Fibroblast of skin of left biceps (primary cell): ENCODE measurements around the gene FAM170A.

Experiments used
- DNase-seq, 2 experiments: peaks; one replicate each; pipeline ENCODE4 v3.0.0-alpha.2; 2013; ENCODE audit warnings: low read depth in 2 of 2

The FAM170A gene

GRCh38 chr5:119629339-119629738 lies at the start of gene FAM170A:
Gene FAM170A (plus strand): TSS chr5:119629558. CDS start chr5:119629769, 211 bp downstream.
- DNase-seq, result no peak

GRCh38 chr5:119582987-119583386 lies 46.4 kb upstream of the FAM170A start:
- DNase-seq, result no peak

- no peak for DNase-seq
These were observed 45.7 kb upstream of the FAM170A start for GRCh38 chr5:119583684-119584083.

- no peak for DNase-seq
These were observed 33.3 kb upstream of the FAM170A start for GRCh38 chr5:119596046-119596445.

DNA sequence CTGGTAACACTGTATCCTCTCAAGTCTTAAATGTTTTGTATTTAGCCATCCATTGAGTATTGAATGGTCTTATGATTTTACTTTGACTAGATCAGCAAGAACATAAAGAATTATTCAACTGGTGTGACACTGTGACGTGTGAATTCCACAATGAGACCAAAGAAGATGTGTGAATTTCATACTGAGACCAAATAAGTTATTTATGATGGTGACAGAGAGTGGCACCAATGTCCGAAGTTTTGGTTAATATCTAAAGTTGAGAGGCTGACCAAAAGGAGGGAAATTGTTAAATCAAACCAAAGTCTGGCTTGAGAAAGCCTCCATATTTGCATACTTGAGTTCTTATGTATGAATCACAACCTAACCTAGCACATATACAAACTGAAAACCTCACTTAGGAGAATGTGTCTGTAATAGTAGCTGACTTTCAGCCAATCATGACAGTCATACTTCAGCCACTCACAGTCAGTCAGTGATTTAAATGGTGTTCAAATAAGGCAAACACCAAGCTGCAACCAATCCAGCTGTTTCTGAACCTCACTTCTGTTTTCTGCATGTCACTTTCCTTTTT lies 31.5 kb upstream of the FAM170A start:
- no peak for DNase-seq

- DNase-seq, result no peak
These were observed 15.4 kb upstream of the FAM170A start for GRCh38 chr5:119613937-119614336.

- no peak for DNase-seq
These were observed 14.5 kb upstream of the FAM170A start for GRCh38 chr5:119614838-119615237.

- DNase-seq, result no peak
These were observed 3.3 kb upstream of the FAM170A start for GRCh38 chr5:119626086-119626485.

- DNase-seq, result no peak
These were observed 1.5 kb downstream of the FAM170A start for GRCh38 chr5:119630752-119631440.

GRCh38 chr5:119631660-119632059 lies 2.3 kb downstream of the FAM170A start:
- no peak for DNase-seq

GRCh38 chr5:119651486-119651885 lies 22.1 kb downstream of the FAM170A start:
- no peak for DNase-seq

GRCh38 chr5:119655061-119655460 lies 25.7 kb downstream of the FAM170A start:
- no peak for DNase-seq

- DNase-seq, result no peak
These were observed 26.7 kb downstream of the FAM170A start for GRCh38 chr5:119656023-119656422.

- DNase-seq, result no peak
These were observed 37.2 kb downstream of the FAM170A start for GRCh38 chr5:119666542-119666941.

- DNase-seq, result no peak
These were observed 49.1 kb downstream of the FAM170A start for GRCh38 chr5:119678351-119679028.

DNA sequence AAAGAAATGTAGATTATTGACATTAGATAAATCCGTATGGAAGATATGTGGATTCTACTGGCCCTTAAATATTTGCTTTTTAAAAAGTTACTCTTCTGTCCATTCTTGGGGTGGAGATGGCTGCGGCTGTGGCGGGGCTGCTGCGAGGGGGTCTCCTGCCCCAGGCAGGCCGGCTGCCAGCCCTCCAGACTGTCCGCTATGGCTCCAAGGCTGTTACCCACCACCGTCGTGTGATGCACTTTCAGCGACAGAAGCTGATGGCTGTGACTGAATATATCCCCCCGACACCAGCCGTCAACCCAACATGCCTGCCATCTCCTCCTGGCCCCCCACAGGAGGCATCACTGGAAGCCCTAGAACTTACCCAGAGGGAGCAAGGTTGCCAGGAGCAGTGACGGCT lies 50.7 kb downstream of the FAM170A start:
- DNase-seq, result no peak

GRCh38 chr5:119681734-119682133 lies 52.4 kb downstream of the FAM170A start:
- no peak for DNase-seq

GRCh38 chr5:119682372-119682771 lies 53.0 kb downstream of the FAM170A start:
- no peak for DNase-seq
